ENCODE data around the gene ZNF436. TPM values are rescaled to one million over a fixed set of nuclear protein-coding genes. Genes with fewer than 3 reads are reported as not detected.
A peak's percentile ranks its signal among the peaks of the same experiment; 100 is the strongest.

Gene ZNF436
- total and polyA plus RNA-seq, 9 of the 15 experiments (the other 6 are each of a cell fraction or from before 2014, with no cell fraction given): 2.1 to 11.3 (median 6.8) TPM

DNA sequence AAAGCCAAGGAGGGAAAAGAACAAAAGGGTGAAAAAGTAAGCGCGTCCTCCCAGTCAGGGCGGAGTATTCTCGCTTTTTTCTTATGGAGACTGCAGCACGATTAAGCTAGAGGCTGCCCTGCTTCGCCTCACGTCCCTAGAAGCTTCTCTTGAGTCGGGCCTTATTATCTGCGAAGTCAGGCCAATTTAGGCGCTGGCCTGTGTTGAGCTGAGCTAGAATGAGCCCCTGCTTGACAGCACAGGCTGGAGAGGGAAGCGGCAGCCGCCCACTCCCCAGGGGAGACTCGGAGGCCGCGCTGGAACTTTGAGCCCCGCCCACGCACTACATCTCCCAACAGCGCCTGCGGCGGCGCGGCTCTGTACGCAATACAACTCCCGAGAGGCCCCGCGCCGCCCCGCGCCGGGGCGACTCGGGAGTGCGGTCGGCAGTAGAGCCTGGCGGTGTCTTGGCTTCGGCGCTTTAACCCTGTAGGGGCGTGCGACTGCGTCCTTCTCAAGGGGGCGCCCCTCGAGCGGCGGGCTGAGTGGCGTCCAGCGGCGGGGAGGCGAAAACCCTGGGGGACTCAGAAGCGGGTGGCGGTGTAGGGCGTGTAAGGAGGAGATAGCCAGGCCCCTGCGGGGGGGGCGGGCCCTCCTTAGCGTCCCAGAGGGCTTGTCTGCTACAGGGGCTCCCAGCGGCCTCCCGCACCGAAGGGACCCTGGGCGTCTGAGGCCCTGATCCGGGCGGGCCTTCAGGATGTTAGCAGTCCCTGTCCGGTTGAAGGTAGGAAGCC, 888 bp downstream of the ZNF436 start (continued):
- TF ChIP-seq ZNF644 (tag; IDR thresholded peaks at IDR 0.05; ENCODE audit: low read depth): peak; percentile 85; the same call in 1 of the 2 replicates
- TF ChIP-seq ZNF232 (CRISPR knock-in tag; IDR thresholded peaks at IDR 0.05): no peak
- peak; percentile 93 for TF ChIP-seq SMAD4 (CRISPR knock-in tag; conservative IDR thresholded peaks at IDR 0.05)
- TF ChIP-seq DDX20 (tag; IDR thresholded peaks at IDR 0.05; ENCODE audit: low read depth): no peak
- TF ChIP-seq STAG1 (CRISPR knock-in tag; IDR thresholded peaks at IDR 0.05; ENCODE audit: borderline replicate concordance): 0 out of 2 replicates have a peak, but pooled peaks have one; percentile 20
- TF ChIP-seq RCOR1 (IDR thresholded peaks at IDR 0.05; ENCODE audit: borderline replicate concordance in 1 of 2, low read depth in 2 of 2, low read length in 2 of 2): no peak; a peak in 1 of 4 replicates
- TF ChIP-seq RBBP5 (IDR thresholded peaks at IDR 0.05; ENCODE audit: borderline replicate concordance, insufficient read depth, low read length, poor library complexity, severe bottlenecking): peak; percentile 50
- no peak for TF ChIP-seq MYNN (IDR thresholded peaks at IDR 0.05)
- no peak for TF ChIP-seq MYNN (CRISPR knock-in tag; IDR thresholded peaks at IDR 0.05)
- no peak for TF ChIP-seq ZNF133 (CRISPR knock-in tag; IDR thresholded peaks at IDR 0.05)
- no peak for TF ChIP-seq TCFL5 (CRISPR knock-in tag; conservative IDR thresholded peaks at IDR 0.05)
- TF ChIP-seq, protein P1, sequence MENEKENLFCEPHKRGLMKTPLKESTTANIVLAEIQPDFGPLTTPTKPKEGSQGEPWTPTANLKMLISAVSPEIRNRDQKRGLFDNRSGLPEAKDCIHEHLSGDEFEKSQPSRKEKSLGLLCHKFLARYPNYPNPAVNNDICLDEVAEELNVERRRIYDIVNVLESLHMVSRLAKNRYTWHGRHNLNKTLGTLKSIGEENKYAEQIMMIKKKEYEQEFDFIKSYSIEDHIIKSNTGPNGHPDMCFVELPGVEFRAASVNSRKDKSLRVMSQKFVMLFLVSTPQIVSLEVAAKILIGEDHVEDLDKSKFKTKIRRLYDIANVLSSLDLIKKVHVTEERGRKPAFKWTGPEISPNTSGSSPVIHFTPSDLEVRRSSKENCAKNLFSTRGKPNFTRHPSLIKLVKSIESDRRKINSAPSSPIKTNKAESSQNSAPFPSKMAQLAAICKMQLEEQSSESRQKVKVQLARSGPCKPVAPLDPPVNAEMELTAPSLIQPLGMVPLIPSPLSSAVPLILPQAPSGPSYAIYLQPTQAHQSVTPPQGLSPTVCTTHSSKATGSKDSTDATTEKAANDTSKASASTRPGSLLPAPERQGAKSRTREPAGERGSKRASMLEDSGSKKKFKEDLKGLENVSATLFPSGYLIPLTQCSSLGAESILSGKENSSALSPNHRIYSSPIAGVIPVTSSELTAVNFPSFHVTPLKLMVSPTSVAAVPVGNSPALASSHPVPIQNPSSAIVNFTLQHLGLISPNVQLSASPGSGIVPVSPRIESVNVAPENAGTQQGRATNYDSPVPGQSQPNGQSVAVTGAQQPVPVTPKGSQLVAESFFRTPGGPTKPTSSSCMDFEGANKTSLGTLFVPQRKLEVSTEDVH (IDR thresholded peaks at IDR 0.05; ENCODE audit: low read depth, partially characterized antibody): peak; percentile 41
- TF ChIP-seq CBX8 (IDR thresholded peaks at IDR 0.05; ENCODE audit: borderline replicate concordance, extremely low read depth, low read depth, low read length, poor library complexity, severe bottlenecking): no peak
- no peak for TF ChIP-seq ZNF134 (CRISPR knock-in tag; conservative IDR thresholded peaks at IDR 0.05)
- peak; percentile 93 for TF ChIP-seq CCNT2 (IDR thresholded peaks at IDR 0.05; ENCODE audit: borderline replicate concordance, extremely low read depth, insufficient read length, low read depth, low read length)
- TF ChIP-seq HNRNPH1 (optimal IDR thresholded peaks at IDR 0.05; ENCODE audit: low read depth, low read length): no peak
- no peak for TF ChIP-seq ZNF408 (CRISPR knock-in tag; IDR thresholded peaks at IDR 0.05; ENCODE audit: low read depth)
- peak; percentile 31 to 69; a peak in 3 of 4 replicates for TF ChIP-seq RAD21 (CRISPR knock-in tag; conservative IDR thresholded peaks at IDR 0.05 in 1 of 2, IDR thresholded peaks at IDR 0.05 in 1 of 2)
- peak; percentile 48; the same call in 1 of the 2 replicates for TF ChIP-seq SAFB (IDR thresholded peaks at IDR 0.05; ENCODE audit: borderline replicate concordance, low read depth, low read length)
- TF ChIP-seq ARNT (IDR thresholded peaks at IDR 0.05): peak; percentile 74 to 85; a peak in 3 of 4 replicates
- TF ChIP-seq ZNF165 (CRISPR knock-in tag; IDR thresholded peaks at IDR 0.05; ENCODE audit: borderline replicate concordance): no peak
- peak; percentile 5; the same call in 1 of the 2 replicates for TF ChIP-seq TEAD4 (IDR thresholded peaks at IDR 0.05; ENCODE audit: low read length)
- TF ChIP-seq TEAD4 (CRISPR knock-in tag; IDR thresholded peaks at IDR 0.05; ENCODE audit: borderline replicate concordance): no peak
- no peak for TF ChIP-seq ARHGAP35 (IDR thresholded peaks at IDR 0.05; ENCODE audit: partially characterized antibody)
- peak in 1 of 2 experiments; percentile 66; a peak in 2 of 3 replicates for TF ChIP-seq CBX3 (IDR thresholded peaks at IDR 0.05; ENCODE audit: borderline replicate concordance in 1 of 2, low read length in 2 of 2)
- TF ChIP-seq FUS (optimal IDR thresholded peaks at IDR 0.05; ENCODE audit: low read depth, low read length): no peak
